PFSK-1 (cell line): ENCODE data around the gene KRTAP10-3.

Experiments used
- FOXP2 ChIP-seq: optimal IDR thresholded peaks from 2 replicates; pipeline ENCODE3; 2011; ENCODE audit warnings: borderline replicate concordance, control low read depth, inconsistent platforms; ENCODE audit not compliant: insufficient read depth; ENCODE audit errors: extremely low read length, extremely low read depth
- POLR2AphosphoS5 ChIP-seq: IDR thresholded peaks from 2 replicates; pipeline ENCODE4 v1.6.1; 2012; ENCODE audit warnings: low read depth, mild to moderate bottlenecking, control low read depth, low read length, moderate library complexity
- SIN3A ChIP-seq: IDR thresholded peaks from 2 replicates; pipeline ENCODE4 v1.6.1; 2012; ENCODE audit warnings: mild to moderate bottlenecking, low read length, moderate library complexity, borderline replicate concordance; ENCODE audit not compliant: insufficient read depth
- TAF1 ChIP-seq: IDR thresholded peaks from 2 replicates; pipeline ENCODE4 v1.6.1; 2012; ENCODE audit warnings: low read length, control low read depth, borderline replicate concordance; ENCODE audit not compliant: insufficient read depth
- TF ChIP-seq, protein P1 (sequence below), 2 experiments: IDR thresholded peaks; 2 replicates each; pipeline versions ENCODE4 v1.6.1 to v1.8.0; 2011 to 2012; ENCODE audit warnings: low read depth in 2 of 2, low read length in 2 of 2, control low read depth in 1 of 2, inconsistent platforms in 1 of 2, mild to moderate bottlenecking in 1 of 2, moderate library complexity in 1 of 2; ENCODE audit not compliant: insufficient read depth in 1 of 2

The KRTAP10-3 gene

DNA sequence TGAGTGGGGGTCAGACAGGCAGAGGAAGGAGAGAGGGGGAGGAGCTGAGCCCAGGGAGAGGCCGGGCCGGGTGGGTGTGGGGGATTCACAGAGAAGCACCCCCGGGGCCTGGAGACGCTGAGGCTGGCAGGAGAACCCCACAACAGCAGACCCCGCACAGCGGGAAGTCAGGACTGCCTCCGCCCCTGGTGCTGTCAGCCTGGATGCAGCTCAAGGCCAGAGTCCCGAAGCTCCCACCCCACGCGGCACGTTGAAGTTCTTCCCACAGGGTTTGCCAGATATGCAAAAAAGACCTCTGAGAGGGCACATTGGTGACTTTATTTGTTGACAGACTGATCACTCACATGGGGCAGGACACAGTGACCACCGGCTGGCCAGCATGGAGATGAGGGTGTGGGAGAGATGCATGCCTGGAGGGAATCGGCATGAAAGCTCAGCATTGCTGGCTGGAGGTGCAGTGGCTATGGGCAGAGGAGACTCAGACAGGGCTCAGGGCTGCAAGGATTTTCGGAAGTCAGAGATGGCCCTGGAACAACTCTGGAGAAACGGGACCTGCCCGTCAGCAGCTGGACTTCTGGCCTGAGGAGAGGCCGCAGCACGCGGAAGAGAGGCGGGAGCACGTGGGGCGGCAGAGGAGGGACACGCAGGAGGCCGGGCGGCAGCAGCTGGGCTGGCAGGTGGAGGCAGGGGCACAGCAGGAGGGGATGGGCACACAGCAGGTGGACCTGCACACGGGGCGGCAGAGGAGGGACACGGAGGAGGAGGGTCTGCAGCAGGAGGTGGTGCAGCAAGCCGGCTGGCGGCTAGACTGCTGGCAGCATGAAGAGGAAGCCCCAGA is 885 bp downstream of the KRTAP10-3 start:
- no peak for TF ChIP-seq FOXP2
- TF ChIP-seq SIN3A: no peak
- TF ChIP-seq, protein P1, sequence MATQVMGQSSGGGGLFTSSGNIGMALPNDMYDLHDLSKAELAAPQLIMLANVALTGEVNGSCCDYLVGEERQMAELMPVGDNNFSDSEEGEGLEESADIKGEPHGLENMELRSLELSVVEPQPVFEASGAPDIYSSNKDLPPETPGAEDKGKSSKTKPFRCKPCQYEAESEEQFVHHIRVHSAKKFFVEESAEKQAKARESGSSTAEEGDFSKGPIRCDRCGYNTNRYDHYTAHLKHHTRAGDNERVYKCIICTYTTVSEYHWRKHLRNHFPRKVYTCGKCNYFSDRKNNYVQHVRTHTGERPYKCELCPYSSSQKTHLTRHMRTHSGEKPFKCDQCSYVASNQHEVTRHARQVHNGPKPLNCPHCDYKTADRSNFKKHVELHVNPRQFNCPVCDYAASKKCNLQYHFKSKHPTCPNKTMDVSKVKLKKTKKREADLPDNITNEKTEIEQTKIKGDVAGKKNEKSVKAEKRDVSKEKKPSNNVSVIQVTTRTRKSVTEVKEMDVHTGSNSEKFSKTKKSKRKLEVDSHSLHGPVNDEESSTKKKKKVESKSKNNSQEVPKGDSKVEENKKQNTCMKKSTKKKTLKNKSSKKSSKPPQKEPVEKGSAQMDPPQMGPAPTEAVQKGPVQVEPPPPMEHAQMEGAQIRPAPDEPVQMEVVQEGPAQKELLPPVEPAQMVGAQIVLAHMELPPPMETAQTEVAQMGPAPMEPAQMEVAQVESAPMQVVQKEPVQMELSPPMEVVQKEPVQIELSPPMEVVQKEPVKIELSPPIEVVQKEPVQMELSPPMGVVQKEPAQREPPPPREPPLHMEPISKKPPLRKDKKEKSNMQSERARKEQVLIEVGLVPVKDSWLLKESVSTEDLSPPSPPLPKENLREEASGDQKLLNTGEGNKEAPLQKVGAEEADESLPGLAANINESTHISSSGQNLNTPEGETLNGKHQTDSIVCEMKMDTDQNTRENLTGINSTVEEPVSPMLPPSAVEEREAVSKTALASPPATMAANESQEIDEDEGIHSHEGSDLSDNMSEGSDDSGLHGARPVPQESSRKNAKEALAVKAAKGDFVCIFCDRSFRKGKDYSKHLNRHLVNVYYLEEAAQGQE (IDR thresholded peaks at IDR 0.05; ENCODE audit: insufficient read depth in 1 of 2, low read depth in 2 of 2, low read length in 2 of 2): no peak
- TF ChIP-seq POLR2AphosphoS5: no peak
- TF ChIP-seq TAF1: no peak

DNA sequence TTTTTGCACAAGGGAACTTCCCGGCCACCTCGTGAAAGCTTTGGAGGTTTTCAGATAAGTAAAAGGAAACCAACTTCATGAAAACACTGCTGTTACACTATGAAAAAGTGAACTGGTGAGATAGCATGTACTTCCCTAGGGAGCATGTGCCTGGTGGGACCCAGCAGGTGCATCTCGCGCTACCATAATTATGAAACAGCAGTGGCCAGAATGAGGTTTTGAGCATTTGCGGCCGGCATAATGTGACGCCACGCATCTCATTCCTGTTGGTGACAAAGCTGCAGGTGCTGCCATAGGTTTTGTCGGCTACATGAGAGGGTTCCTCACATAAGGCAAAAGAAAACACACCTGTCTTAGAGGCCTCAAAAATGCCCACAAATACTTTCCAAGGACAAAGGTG is 1.7 kb downstream of the KRTAP10-3 start:
- TF ChIP-seq, protein P1 (IDR thresholded peaks at IDR 0.05; ENCODE audit: insufficient read depth in 1 of 2, low read depth in 2 of 2, low read length in 2 of 2): no peak
- TF ChIP-seq TAF1: no peak
- no peak for TF ChIP-seq FOXP2
- no peak for TF ChIP-seq POLR2AphosphoS5
- no peak for TF ChIP-seq SIN3A

DNA sequence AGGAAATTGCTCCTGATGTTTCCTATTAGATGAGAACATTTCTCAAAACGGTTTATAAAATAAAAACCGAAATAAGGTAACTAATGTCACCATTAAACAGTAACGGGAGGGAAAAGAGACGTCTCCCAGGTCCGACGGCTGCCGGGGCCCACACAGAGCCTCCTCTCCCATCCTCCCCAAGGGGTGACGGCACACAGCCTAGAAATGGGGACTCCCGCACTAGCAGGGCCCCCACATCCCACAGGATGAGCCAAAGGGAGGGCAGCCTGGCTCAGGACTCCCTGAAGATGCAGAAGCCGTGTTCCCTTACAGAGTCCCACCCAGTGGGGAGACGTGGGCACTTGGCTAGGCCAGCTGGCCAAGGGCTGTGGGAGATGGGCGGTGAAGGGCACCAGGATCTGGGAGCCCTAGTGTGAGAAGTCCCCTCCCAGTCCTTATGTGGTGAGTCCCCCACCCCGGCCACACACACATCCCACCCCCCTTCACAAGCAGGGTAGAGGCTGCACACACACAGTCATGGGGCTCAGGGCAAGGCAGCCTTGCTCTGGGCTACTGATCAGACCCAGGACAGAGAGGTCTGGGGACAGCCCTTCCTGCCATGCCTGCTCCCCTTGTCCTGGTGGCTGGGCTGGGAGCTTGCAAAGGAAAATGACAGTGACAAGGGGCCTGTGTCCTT is 3.3 kb downstream of the KRTAP10-3 start:
- TF ChIP-seq POLR2AphosphoS5 (no peak), FOXP2 (no peak), SIN3A (no peak), TAF1 (no peak)
- TF ChIP-seq, protein P1 (IDR thresholded peaks at IDR 0.05; ENCODE audit: insufficient read depth in 1 of 2, low read depth in 2 of 2, low read length in 2 of 2): no peak

DNA sequence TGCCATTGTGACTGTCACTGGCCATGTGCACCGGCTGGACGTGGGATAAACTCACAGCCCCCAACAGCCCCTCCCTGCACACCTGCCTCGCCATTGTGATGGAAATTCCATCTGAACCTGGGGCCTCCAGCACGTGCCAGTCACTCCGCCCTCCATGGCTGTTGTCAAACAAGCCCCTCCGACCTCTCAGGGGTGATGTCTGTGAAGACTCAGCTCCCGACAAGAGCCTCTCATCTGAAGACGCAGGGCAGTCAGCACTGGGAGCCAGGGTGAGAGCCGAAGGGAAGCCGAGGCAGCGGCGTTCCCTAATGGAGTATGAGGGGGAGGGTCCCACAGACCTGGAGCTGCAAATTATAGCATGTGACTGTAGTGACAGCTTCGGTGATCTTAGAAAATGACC is 5.9 kb downstream of the KRTAP10-3 start:
- TF ChIP-seq, protein P1 (IDR thresholded peaks at IDR 0.05; ENCODE audit: insufficient read depth in 1 of 2, low read depth in 2 of 2, low read length in 2 of 2): no peak
